HepG2 (cell line): ENCODE data around the gene SLC25A15. TPM values are rescaled to one million over a fixed set of nuclear protein-coding genes. Genes with fewer than 3 reads are reported as not detected.

Experiments
- GTF2F1 ChIP-seq: fragments of 150-350 bp; IDR thresholded peaks from 2 replicates; pipeline ENCODE4 v1.6.1; 2014; ENCODE audit warnings: low read length
- MLXIP ChIP-seq: sonication (generic); formaldehyde crosslinking; IDR thresholded peaks from 2 replicates; pipeline ENCODE4 v1.9.0; 2021; ENCODE audit warnings: missing genetic modification reagents, borderline replicate concordance
- MXD1 ChIP-seq: sonication (generic); formaldehyde crosslinking; IDR thresholded peaks from 2 replicates; pipeline ENCODE4 v1.4.0; 2020; ENCODE audit warnings: mild to moderate bottlenecking, missing genetic modification reagents
- PATZ1 ChIP-seq: sonication (generic); formaldehyde crosslinking; IDR thresholded peaks from 2 replicates; pipeline ENCODE4 v1.4.0; 2020; ENCODE audit warnings: missing genetic modification reagents
- UBTF ChIP-seq: sonication (generic); formaldehyde crosslinking; IDR thresholded peaks from 2 replicates; pipeline ENCODE4 v1.4.0; 2020; ENCODE audit warnings: mild to moderate bottlenecking, missing genetic modification reagents
- ZNF687 ChIP-seq: sonication (generic); formaldehyde crosslinking; IDR thresholded peaks from 2 replicates; pipeline ENCODE4 v1.5.1; 2020; ENCODE audit warnings: mild to moderate bottlenecking, missing genetic modification reagents, moderate library complexity
- polyA plus RNA-seq, 8 experiments: library from polyadenylated mRNA; depleted of rRNA in 3 of 8; stranded (reverse) in 7 of 8; unstranded in 1 of 8; fragments of >200 nt; fragmentation: Illumina TruSeq in 4 of 8; extraction: Trizol in 4 of 8; gene quantifications; 2 replicates each; pipeline versions ENCODE4 v1.2.1 to v1.2.3, GENCODE V29; 2011 to 2016; ENCODE audit warnings: low read depth in 4 of 8, missing spikeins in 1 of 8, mixed read lengths in 1 of 8; ENCODE audit not compliant: insufficient read depth in 1 of 8
- total RNA-seq, 5 experiments: library from RNA; depleted of rRNA; stranded (reverse); fragments of >200 nt; fragmentation: Illumina TruSeq; extraction: Trizol; gene quantifications; 2 replicates each; pipeline ENCODE4 v1.2.3, GENCODE V29; 2016; ENCODE audit warnings: low read depth in 1 of 5

The SLC25A15 gene
- total and polyA plus RNA-seq, 2 of the 13 experiments (the other 11 are each of a cell fraction or from before 2014, with no cell fraction given): 17.3 to 39.1 TPM

GRCh38 chr13:40780822-40781401 is 8.5 kb upstream of the SLC25A15 start (continued):
- TF ChIP-seq ZNF687 (CRISPR knock-in tag) (peak; percentile 75), MLXIP (CRISPR knock-in tag) (no peak), UBTF (CRISPR knock-in tag) (0 out of 2 replicates have a peak, but pooled peaks have one; percentile 28), PATZ1 (CRISPR knock-in tag) (peak; percentile 74), GTF2F1 (no peak), MXD1 (CRISPR knock-in tag) (no peak)
